Esophagus squamous epithelium (tissue), 4 donors: Measurements from ENCODE around the gene NCAM1.

Experiments used
- POLR2A ChIP-seq, 4 donors: fragments of 450-650 bp; IDR thresholded peaks; one replicate each; pipeline ENCODE4 v1.6.1; 2017; ENCODE audit warnings: antibody characterized with exemption in 4 of 4, mild to moderate bottlenecking in 4 of 4, moderate library complexity in 3 of 4
- TF ChIP-seq, protein P1 (sequence below), 6 experiments: fragments of 450-650 bp in 4 of 6; fragments of 200-600 bp in 2 of 6; sonication (generic) in 2 of 6; IDR thresholded peaks; one replicate each; pipeline ENCODE4 v1.5.1; 2016 to 2019; ENCODE audit warnings: antibody characterized with exemption in 6 of 6, mild to moderate bottlenecking in 4 of 6, moderate library complexity in 4 of 6

DNA sequence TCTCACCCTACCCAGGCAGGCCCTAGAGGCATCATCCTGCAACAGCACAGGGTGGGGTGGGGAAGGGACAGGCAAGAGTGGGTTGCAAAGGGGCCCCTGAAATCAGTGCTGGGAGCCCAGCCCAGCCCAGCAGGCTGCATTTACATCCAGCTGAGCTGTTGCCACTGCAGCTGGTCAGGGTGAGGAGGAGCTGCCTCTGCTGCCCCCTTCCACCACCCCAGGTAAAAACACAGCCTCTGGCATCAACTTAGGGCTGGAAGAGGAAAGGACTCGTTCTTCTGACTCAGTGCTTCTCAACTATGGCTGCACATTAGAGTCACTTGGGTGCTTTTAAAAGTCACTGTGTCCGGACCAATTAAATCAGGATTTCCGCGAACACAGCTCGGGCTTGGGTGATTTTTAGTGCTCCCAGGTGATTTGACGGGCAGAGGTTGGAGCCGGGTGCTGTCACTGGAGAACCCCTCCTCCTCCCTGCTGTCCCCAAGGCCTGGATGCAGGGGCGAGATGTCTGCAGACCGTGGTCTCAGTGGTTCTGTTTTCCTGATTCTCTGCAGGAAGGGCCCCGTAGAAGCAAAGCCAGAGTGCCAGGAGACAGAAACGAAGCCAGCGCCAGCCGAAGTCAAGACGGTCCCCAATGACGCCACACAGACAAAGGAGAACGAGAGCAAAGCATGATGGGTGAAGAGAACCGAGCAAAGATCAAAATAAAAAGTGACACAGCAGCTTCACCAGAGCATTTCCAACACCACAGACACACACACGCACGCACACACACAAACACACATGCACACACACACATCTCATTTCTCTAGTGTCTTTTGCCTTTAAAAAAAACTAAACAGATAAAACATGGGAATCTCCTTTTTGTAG is 313.7 kb downstream of the NCAM1 start:
- TF ChIP-seq, protein P1, sequence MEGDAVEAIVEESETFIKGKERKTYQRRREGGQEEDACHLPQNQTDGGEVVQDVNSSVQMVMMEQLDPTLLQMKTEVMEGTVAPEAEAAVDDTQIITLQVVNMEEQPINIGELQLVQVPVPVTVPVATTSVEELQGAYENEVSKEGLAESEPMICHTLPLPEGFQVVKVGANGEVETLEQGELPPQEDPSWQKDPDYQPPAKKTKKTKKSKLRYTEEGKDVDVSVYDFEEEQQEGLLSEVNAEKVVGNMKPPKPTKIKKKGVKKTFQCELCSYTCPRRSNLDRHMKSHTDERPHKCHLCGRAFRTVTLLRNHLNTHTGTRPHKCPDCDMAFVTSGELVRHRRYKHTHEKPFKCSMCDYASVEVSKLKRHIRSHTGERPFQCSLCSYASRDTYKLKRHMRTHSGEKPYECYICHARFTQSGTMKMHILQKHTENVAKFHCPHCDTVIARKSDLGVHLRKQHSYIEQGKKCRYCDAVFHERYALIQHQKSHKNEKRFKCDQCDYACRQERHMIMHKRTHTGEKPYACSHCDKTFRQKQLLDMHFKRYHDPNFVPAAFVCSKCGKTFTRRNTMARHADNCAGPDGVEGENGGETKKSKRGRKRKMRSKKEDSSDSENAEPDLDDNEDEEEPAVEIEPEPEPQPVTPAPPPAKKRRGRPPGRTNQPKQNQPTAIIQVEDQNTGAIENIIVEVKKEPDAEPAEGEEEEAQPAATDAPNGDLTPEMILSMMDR (IDR thresholded peaks at IDR 0.05): no peak
- no peak for TF ChIP-seq POLR2A (IDR thresholded peaks at IDR 0.05)
